ENCODE data around the gene PREX1. TPM values are rescaled to one million over a fixed set of nuclear protein-coding genes. Genes with fewer than 3 reads are reported as not detected.

Gene PREX1
- total and polyA plus RNA-seq, 8 donors = 1.5 to 13.2 (median 6.3) TPM

DNA sequence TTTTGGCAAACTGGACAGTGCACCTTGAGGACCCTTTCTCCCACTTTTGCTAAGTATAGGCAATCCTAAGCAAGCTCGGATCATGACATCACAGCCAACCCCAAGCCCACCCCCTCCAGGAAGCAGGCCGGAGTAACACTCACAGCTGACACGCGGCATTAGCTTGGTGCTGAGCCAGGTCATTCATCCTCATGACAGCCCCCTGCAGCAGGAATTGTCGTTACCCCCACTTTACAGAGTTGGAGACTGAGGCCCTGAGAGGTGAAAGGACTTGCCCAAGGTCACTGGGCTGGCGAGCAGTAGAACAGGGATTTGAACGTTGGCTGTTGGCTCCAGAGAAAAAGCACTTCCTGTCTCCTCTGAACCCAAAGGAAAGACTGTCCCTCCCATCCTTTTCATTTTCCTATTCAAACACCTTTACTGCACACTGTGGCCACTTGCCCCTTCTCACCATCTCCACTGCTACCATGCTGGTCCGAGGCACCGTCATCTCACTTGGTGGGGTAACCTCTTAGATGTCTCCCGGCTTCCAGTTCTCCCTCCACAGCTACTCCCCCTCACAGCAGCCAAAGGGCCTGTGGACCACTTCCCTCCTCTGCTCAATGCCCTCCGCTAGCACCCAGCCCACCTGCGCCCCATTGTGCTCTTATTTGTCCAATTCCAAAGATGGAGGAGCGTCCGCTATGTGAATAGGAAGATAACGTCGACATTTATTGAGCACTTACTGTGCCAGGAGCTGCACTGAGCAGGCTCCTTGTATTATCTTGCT is 84.7 kb downstream of the PREX1 start:
- no peaks in the 10 kb centered on the region for H3K9me3 ChIP-seq
- intact Hi-C loops (cut with DNase I) = no loop called here
- FAIRE-seq (no peak), ATAC-seq (no peak), DNase-seq (no peak)
- H3K27ac ChIP-seq = no peak overlapping the region
- H3K27me3 ChIP-seq = no peaks in the 10 kb centered on the region
- no peaks in the 10 kb centered on the region for H3K36me3 ChIP-seq
- TF ChIP-seq, protein P1, sequence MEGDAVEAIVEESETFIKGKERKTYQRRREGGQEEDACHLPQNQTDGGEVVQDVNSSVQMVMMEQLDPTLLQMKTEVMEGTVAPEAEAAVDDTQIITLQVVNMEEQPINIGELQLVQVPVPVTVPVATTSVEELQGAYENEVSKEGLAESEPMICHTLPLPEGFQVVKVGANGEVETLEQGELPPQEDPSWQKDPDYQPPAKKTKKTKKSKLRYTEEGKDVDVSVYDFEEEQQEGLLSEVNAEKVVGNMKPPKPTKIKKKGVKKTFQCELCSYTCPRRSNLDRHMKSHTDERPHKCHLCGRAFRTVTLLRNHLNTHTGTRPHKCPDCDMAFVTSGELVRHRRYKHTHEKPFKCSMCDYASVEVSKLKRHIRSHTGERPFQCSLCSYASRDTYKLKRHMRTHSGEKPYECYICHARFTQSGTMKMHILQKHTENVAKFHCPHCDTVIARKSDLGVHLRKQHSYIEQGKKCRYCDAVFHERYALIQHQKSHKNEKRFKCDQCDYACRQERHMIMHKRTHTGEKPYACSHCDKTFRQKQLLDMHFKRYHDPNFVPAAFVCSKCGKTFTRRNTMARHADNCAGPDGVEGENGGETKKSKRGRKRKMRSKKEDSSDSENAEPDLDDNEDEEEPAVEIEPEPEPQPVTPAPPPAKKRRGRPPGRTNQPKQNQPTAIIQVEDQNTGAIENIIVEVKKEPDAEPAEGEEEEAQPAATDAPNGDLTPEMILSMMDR (IDR thresholded peaks at IDR 0.05) = no peak
- 82 to 88% methylated on average over 16 of the region's 16 CpGs for WGBS, 2 donors
- no peaks in the 10 kb centered on the region for H3K4me1 ChIP-seq
- H3K4me3 ChIP-seq = no peak overlapping the region

DNA sequence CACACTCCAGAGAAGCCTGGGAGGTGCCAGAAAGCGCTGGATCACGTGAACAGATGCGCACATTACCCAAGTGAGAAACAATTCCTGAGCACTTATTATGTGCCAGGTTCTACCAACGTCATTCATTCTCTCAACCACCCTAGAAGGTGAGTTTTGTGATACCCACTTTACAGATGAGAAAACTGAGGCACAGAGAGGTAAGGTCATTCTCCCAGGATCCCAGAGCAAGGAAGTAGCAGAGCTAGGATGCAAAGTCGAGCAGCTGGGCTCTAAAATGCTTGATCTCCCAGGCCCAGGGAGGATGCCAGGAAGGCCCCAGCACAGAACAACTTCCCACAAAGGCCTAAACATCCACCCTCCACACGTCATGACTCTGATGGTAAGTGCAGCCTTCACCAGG is 85.6 kb downstream of the PREX1 start:
- no peak for DNase-seq
- Histone ChIP-seq H3K27me3 (no peaks in the 10 kb centered on the region), H3K27ac (no peak overlapping the region), H3K9me3 (no peaks in the 10 kb centered on the region), H3K4me3 (no peak overlapping the region), H3K36me3 (no peaks in the 10 kb centered on the region), H3K4me1 (no peaks in the 10 kb centered on the region)
- intact Hi-C loops (cut with DNase I) = no loop called here
- WGBS, 2 donors = 72 to 80% methylated on average over 6 of the region's 6 CpGs
- no peak for ATAC-seq
- TF ChIP-seq, protein P1 (IDR thresholded peaks at IDR 0.05) = no peak
- FAIRE-seq = no peak

DNA sequence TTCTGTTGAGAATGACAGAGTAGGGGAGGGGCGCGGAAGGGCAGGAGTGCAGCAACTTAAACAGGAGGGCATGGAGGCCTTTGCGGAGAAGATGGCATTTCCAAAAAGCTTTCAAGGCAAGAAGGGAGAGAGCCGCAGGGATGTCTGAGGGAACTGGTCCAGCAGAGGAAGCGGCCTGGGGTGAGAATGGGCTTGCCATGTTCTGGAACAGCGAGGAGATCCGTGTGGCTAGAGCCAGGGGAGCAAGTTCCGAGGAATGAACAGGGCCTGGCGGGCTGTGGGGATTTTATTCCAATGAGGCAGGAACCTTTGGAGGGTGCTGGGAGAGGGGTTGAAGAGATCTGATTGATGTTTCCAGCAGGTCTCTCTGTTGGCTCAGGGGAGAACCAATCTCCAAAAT is 86.1 kb downstream of the PREX1 start:
- TF ChIP-seq, protein P1 (IDR thresholded peaks at IDR 0.05) = no peak
- Histone ChIP-seq H3K36me3 (no peaks in the 10 kb centered on the region), H3K4me1 (no peaks in the 10 kb centered on the region), H3K4me3 (no peak overlapping the region), H3K9me3 (no peaks in the 10 kb centered on the region), H3K27ac (no peak overlapping the region), H3K27me3 (no peaks in the 10 kb centered on the region)
- FAIRE-seq = no peak
- WGBS, 2 donors = 90 to 96% methylated on average over 9 of the region's 9 CpGs
- ATAC-seq = no peak
- intact Hi-C loops (cut with DNase I) = no loop called here
- DNase-seq = no peak

DNA sequence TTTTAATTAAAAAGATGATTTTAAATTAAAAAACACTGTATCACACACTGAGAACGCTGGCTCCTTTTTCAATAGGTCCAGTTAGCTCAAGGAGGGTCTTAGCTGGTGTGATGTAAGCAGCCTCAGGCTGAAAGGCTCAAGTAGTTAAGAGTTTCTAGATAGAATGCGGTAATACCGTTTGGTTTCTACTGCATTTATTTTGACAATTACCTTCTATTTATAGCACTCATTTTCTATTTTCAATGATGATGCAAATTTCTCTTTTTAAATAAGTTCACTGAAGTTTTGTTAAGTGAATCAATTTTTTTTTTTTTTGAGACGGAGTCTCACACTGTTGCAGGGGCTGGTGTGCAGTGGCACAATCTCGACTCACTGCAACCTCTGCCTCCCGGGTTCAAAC is 87.1 kb downstream of the PREX1 start:
- H3K4me3 ChIP-seq = no peak overlapping the region
- no peaks in the 10 kb centered on the region for H3K36me3 ChIP-seq
- no peak for DNase-seq
- H3K27me3 ChIP-seq = no peaks in the 10 kb centered on the region
- intact Hi-C loops (cut with DNase I) = no loop called here
- H3K4me1 ChIP-seq = no peaks in the 10 kb centered on the region
- ATAC-seq = no peak
- TF ChIP-seq, protein P1 (IDR thresholded peaks at IDR 0.05) = no peak
- no peak overlapping the region for H3K27ac ChIP-seq
- no peak for FAIRE-seq
- H3K9me3 ChIP-seq = no peaks in the 10 kb centered on the region
- 68 to 78% methylated on average over 6 of the region's 6 CpGs for whole genome bisulfite sequencing, 2 donors

DNA sequence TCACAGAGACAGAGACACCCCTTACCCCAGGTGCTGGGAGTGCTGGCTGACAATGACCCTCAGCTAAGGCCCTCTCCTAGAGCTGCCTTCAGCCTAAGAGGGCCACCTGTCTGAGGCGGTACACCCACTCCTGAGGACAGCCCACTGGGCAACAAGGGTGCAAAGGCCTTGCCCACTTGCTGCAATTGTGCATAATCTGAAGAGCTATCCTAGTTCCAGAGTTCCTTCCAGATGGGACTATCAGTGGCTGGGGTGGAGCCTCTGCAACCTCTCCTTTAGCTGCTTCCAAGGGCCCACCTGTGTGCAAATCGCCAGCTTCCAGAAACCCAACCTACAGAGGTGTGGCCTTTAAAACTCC is 87.5 kb downstream of the PREX1 start:
- no peak overlapping the region for H3K4me3 ChIP-seq
- DNase-seq = no peak
- 89 to 96% methylated on average over 2 of the region's 2 CpGs for WGBS, 2 donors
- H3K36me3 ChIP-seq = no peaks in the 10 kb centered on the region
- no peak for ATAC-seq
- intact Hi-C loops (cut with DNase I) = no loop called here
- no peak overlapping the region for H3K27ac ChIP-seq
- H3K27me3 ChIP-seq = no peaks in the 10 kb centered on the region
- H3K9me3 ChIP-seq = no peaks in the 10 kb centered on the region
- TF ChIP-seq, protein P1 (IDR thresholded peaks at IDR 0.05) = no peak
- H3K4me1 ChIP-seq = no peaks in the 10 kb centered on the region
- no peak for FAIRE-seq
